Kidney tubule cell (primary cell): ENCODE data around the gene PLCB2.

Experiments
- DNase-seq: peaks from one replicate; pipeline ENCODE4 v3.0.0-alpha.2; 2018; ENCODE audit warnings: low spot score

The PLCB2 gene

GRCh38 chr15:40269604-40270003, 38.1 kb downstream of the PLCB2 start:
- no peak for DNase-seq

- DNase-seq: no peak
Observed at GRCh38 chr15:40267670-40268069, 40.1 kb downstream of the PLCB2 start.

DNA sequence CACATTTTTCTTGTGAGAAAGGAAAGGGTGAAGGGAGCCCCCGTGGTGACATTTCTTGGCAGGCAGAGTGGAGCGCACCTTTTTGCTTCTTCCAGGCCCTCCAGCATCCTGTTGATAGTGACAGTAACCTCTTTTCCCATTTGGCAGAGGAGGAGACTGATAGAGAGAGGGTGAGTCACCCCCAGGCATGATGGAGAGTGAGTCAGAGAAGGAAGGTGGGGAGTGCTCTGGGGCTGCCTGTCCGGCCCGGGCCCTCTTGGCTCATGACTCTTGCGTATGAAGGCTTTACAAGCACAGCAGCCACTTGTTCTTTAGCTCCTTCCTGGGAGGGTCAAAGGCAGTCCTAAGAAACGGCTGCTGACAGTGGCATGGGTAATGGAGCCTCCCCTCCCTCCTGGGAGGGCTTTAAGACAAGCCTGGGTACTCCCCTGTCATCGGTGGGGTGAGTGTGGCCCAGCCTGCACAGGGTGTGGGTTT, 40.9 kb downstream of the PLCB2 start:
- DNase-seq: peak; percentile 87

GRCh38 chr15:40265875-40266274, 41.9 kb downstream of the PLCB2 start:
- no peak for DNase-seq

DNA sequence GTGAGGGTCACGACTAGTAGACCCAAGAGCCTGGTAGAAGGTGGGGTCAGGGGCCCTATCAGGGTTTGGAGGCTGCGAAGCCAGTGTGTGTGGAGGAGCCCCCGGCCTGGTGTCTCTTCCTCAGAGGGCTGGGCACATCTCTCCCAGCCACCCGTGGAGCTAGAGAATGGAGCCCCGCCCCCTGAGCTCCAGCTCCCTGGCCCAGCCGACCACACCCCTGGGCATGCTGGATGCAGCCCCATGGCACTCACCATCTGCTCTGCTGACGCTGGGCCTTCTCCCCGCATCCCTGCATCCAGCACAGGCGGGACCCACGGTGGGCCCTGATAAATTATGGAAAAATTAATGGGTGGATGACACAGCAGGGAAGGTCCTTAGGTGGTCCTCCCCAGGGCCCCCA, 42.4 kb downstream of the PLCB2 start:
- no peak for DNase-seq

- DNase-seq: no peak
Observed at GRCh38 chr15:40264321-40265153, 43.2 kb downstream of the PLCB2 start.

DNA sequence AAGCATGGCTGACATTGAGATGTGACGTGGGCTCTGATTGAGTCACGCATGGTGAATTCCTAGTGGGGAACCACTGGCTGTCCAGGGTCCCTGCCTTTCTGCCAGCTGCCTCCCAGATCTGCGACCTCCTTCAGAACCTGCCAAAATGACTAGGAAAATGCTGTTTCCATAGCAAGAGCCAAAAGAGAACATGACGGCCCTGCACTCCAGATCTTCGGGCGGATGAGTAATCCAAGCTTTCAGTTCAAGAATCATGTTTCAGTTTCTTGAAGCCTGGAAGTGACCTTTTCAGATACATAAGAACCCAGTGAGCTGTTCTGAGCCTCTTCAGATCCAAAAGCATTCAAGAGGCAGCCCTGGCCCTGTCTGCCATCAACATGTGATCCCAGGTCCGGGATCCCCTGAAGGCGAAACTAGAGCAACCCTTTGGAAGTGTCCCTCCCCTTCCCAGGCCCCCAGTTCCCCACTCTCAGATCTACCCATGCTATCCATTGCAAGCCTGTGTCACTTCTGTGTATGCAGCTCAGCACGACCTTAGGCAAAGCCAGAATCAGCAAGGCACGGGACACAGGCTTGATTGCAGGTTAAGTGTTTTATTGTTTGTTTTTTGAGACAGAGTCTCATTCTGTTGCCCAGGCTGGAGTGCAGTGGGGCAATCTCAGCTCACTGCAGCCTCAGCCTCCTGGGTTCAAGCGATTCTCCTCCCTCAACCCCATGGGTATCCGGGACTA, 44.5 kb downstream of the PLCB2 start:
- no peak for DNase-seq

- DNase-seq: no peak
Observed at GRCh38 chr15:40259021-40259420, 48.7 kb downstream of the PLCB2 start.

DNA sequence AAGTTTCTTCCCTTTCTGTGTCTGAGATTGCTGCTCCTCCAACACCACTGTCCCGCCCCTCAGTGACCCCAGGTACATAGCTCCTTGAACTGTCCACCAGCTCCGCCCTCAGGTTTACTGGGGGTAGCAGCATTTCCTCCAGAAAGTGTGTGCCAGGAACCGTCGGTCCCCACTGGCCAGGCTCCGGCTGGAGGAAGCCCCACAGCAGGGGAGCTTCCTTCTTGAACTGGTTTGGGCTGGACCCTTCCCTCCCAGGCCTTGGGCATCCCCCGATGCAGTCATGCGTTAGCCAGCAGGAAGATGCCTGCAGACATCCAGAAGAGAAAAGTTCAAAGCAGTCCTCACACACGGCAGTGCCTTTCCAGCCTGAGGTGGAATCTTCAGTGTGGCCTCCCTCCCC, 49.2 kb downstream of the PLCB2 start:
- DNase-seq: peak; percentile 34

DNA sequence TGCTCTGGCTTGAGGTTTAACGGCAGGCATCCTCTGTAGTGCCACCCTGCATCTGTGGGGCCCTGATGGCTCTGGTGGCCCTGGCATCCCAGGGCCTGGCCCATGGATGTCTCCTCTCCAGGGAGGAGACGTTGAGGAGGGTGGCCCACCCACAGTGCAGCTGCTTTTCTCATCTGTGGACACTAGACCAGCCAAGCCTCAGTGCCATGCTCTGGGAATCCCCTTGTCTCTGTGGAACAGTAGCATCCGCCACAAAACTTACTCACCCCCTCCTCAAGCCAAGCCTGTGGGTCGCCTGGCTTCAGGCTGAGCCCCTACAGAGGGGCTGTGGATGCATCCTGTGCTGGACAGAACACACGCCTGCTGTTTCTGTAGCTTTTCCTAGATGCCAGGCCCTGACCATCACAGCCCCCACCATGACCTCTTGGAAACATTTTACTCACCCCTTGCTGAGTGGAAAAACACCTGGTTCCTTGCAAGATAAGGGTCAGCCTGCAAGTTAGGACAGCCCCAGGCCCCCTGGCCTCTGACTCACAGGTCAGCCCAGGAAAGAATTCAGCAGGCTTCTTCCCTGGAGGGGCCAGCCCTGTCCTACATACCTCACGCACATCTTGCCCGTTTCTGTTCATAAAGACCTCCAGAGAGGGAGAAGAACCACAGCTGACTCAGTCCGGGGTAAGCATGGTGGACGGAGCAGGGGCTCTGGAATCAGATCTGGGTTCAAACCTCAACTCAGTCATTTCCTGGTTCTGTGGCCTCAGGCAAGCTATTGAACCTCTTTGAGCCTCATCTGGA, 49.9 kb downstream of the PLCB2 start:
- DNase-seq: peak; percentile 24

GRCh38 chr15:40256638-40257235, 51.0 kb downstream of the PLCB2 start:
- peak; percentile 55 for DNase-seq

GRCh38 chr15:40255033-40255432, 52.7 kb downstream of the PLCB2 start:
- no peak for DNase-seq

- DNase-seq: no peak
Observed at GRCh38 chr15:40254452-40254851, 53.3 kb downstream of the PLCB2 start.

DNA sequence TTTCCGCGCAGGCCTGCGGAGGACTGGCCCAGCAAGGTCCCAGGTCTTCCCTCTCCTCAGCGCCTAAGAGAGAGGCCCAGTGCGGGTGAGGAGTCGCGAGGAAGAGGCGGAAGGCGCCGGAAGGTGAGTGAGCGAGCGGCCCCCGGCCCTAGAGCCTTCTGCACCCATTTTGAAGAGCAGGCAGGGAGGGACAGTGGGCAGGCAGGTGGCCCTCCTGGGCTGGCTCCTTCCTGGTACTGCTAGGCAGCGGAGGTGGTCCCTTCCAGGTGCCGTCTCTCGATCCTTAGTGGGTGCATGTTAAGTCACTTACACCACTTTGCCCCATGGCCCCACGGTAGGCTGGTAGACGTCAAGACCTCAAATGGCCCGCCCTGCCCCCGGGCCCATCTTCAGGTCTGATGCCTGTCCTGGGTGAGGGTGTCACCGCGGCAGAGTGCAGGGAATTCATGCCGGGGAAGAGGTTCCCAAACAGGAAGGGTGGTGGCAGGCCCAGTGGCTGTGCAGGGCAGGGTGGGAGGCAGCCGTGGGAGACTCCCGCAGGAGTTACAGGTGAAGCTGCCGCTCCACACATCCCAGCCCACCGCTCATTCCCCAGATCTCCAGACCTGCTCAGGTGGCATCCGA, 54.5 kb downstream of the PLCB2 start:
- DNase-seq: no peak

DNA sequence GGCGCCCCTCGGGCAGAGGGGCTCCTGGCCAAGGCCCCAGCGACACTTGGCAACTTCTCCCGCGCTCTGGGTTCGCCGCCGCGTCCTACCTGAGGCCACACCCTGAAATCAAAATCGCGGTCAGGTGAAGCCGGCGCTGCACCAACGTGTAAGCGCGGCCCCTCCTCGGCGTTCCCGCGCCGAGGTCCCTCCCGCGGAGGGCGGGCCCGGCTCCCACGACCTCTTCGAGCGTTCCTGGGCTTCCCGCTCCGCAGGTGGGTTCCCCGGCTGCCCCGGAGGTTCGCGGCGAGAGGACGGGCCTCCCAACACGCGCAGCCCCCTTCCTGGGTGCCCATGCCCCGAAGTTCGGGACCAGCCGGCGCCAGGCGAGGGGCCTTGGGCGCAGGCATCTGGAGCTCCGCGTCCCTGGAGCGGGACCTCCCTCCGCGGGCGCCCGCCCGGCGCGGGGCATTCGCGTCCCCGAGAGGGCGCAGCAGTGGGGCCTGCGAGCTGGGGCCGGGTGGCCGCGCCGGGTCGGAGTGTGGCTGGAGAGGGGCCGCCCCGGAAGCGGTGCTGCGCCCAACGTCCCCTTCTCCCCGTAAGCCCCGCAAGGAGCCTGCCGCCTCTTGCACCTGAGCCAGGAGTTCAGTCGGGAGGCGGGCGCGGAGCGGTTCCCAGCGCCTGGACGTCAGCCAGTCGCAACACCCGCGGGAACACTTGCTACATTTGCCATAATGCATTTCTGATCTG, 55.1 kb downstream of the PLCB2 start:
- DNase-seq: peak; percentile 42

- no peak for DNase-seq
Observed at GRCh38 chr15:40252141-40252437, 55.6 kb downstream of the PLCB2 start.

GRCh38 chr15:40251486-40252140, 56.1 kb downstream of the PLCB2 start:
- DNase-seq: no peak

- DNase-seq: no peak
Observed at GRCh38 chr15:40250771-40251483, 56.8 kb downstream of the PLCB2 start.

DNA sequence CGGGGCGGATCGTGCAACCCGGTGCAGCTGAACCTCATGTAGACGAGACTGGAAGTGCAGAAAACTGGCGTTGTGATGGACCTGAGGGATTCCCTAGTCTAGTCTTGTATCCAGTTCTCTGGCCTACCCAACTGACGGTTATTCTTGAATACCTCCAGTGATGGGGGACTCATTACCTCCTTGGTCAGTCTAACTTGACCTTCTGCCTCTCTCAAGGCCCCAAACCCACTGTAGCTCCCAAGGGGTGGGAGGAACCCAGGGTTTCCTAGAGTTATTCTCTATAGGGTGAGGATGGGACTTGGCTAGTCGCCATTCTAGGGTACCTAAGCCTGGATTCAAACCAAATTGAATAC, 57.5 kb downstream of the PLCB2 start:
- no peak for DNase-seq
